GM20000 (cell line): ENCODE measurements around the gene TRIM29.

ENCODE experiments used
- DNase-seq: peaks from one replicate; pipeline ENCODE4 v3.0.0; 2012; ENCODE audit warnings: low spot score
- CTCF ChIP-seq: IDR thresholded peaks from 2 replicates; pipeline ENCODE4 v1.5.1; 2012; ENCODE audit warnings: mild to moderate bottlenecking, control low read depth; ENCODE audit errors: extremely low read depth, missing control alignments

Gene TRIM29

DNA sequence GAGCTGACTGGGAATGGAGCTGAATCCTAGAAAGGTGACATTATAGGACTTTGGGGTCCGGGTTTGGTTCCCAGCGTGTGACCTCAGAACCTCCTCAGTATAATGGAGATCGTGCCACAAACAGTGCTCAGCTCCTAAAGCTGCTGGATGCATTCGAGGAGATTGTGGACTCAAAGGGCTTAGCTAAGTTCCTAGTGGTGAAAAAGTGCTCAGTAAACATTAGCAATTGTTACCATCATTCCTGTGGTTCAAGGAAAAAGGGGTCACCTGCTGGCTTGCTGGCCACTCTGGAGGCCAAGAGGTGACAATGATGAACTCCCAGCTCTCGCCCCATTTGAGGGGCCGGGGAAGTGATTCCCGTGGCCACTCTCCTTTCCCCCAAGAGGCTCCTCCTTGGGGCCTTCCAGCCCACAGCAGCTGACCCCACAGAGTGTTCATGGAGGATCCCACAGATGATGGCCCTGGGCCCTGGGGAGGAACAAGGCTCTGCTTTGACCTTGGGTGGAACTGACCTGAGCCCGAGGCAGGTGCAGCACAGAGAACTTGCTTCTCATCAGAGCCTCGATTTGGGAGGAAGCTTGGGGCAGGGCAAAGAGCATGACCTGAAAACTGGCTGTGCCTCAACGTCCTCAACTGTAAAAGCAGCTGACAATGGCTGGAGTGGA is 40.1 kb downstream of the TRIM29 start:
- no peak for TF ChIP-seq CTCF

DNA sequence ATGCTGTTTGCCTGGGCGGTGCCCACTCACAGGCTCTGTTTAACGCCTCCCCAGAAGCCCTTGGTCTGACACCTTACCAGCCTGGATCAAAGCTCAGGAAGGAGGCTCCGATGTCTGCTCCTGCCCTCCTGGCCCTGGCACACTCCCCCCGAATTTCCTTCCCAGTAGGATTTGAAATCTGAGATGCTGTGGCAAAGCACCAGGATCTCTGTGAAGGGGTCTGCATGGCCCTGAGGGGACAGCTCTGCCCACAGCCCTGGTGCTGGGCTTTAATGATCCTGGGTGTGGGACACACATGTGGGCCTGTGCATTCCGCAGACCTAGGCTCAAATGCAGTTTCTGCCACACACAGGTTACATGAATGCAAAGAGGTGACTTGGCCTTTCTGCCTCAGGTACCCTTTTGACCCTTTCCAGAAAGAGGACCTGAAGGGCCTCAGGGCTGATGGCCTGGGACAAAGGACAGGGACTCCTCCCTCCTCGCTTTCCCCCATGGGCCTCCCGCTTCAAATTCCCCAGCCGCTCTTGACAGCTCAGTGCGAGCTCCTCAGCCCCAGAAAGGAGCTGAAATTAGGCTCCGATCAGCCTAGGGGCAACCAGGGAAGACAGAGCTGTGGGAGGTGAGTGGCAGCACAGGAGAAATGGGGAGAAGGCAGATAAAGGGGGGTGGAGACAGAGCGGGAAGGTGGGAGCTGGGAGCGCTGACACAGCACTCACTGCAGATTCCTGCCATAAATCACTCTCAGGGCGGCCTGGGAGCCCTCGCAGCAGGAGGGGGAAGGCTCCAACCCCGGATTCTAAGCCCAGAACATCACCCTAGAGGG is 41.3 kb downstream of the TRIM29 start:
- DNase-seq: no peak
- TF ChIP-seq CTCF: no peak

More for the DNA sequence above, 40.1 kb downstream of the TRIM29 start:
- DNase-seq: no peak

DNA sequence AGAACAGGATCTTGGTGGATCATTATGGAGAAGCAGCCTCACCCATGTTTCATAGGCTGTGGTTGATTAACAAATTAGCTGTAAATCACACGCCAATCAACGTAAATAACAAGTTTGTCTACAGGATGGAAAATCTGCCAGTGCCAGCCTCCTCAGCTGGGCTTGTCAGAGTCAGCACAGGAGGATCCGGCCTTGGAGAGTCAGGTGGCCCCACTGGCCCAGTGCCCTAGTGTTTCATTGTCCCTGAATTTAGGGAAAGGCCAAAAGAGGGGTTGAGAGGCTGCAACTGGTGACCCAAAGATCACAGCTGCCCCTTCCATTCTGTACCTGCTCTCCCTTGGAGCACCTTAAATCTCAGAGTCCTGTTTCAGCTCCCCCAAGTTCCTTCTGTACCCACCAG is 42.4 kb downstream of the TRIM29 start:
- DNase-seq: no peak
- no peak for TF ChIP-seq CTCF

- TF ChIP-seq CTCF: no peak
- DNase-seq: no peak
Measured at GRCh38 chr11:120091701-120092100, 46.2 kb downstream of the TRIM29 start.

GRCh38 chr11:120091121-120091520 is 46.8 kb downstream of the TRIM29 start:
- DNase-seq: no peak
- no peak for TF ChIP-seq CTCF

- no peak for DNase-seq
Measured at GRCh38 chr11:120090411-120090810, 47.5 kb downstream of the TRIM29 start.

More at GRCh38 chr11:120090411-120090810, 47.5 kb downstream of the TRIM29 start:
- TF ChIP-seq CTCF: no peak
